Vagina (tissue), 2 donors: ENCODE measurements around the gene RNF111.

Source experiments
- POLR2A ChIP-seq, 2 donors: fragments of 450-650 bp; IDR thresholded peaks; one replicate each; pipeline ENCODE4 v1.6.1; 2017; ENCODE audit warnings: antibody characterized with exemption in 2 of 2, mild to moderate bottlenecking in 2 of 2, moderate library complexity in 2 of 2
- POLR2AphosphoS5 ChIP-seq, 2 donors: sonication (generic); formaldehyde crosslinking; IDR thresholded peaks; one replicate each; pipeline ENCODE4 v1.9.0; 2017; ENCODE audit warnings: antibody characterized with exemption in 2 of 2, mild to moderate bottlenecking in 2 of 2, low read depth in 1 of 2; ENCODE audit not compliant: insufficient read depth in 1 of 2
- TF ChIP-seq, protein P1 (sequence below), 3 experiments: fragments of 450-650 bp in 2 of 3; fragments of 200-600 bp in 1 of 3; sonication (generic) in 1 of 3; IDR thresholded peaks; one replicate each; pipeline ENCODE4 v1.5.1; 2017 to 2019; ENCODE audit warnings: antibody characterized with exemption in 3 of 3, mild to moderate bottlenecking in 2 of 3, moderate library complexity in 2 of 3

DNA sequence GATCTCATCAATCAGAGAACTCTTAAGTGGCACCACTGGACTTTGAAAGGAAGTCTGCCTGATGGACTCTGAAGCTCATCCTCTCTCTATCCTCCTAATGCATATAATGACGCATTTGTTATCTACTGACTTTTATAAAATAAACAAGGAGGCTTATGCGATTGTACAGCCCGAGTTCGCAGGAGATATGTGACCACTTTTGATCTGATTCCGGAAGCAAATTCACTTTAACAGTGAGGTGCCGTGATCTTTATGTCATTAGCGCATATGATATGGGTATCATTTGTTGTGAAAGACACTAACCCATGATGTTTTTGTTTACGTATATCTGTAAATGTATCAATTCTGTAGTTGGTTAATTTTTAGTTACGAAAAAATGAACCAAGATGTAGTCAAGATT, 427 bp upstream of the RNF111 start:
- TF ChIP-seq, protein P1, sequence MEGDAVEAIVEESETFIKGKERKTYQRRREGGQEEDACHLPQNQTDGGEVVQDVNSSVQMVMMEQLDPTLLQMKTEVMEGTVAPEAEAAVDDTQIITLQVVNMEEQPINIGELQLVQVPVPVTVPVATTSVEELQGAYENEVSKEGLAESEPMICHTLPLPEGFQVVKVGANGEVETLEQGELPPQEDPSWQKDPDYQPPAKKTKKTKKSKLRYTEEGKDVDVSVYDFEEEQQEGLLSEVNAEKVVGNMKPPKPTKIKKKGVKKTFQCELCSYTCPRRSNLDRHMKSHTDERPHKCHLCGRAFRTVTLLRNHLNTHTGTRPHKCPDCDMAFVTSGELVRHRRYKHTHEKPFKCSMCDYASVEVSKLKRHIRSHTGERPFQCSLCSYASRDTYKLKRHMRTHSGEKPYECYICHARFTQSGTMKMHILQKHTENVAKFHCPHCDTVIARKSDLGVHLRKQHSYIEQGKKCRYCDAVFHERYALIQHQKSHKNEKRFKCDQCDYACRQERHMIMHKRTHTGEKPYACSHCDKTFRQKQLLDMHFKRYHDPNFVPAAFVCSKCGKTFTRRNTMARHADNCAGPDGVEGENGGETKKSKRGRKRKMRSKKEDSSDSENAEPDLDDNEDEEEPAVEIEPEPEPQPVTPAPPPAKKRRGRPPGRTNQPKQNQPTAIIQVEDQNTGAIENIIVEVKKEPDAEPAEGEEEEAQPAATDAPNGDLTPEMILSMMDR (IDR thresholded peaks at IDR 0.05): no peak
- TF ChIP-seq POLR2A (IDR thresholded peaks at IDR 0.05): no peak
- TF ChIP-seq POLR2AphosphoS5 (IDR thresholded peaks at IDR 0.05; ENCODE audit: insufficient read depth in 1 of 2, low read depth in 1 of 2): no peak
